SU-DHL-6 (cell line): ENCODE results near the gene TMEM87B.

Source experiments
- CTCF ChIP-seq: fragments of 200-600 bp; sonication (generic); IDR thresholded peaks from one replicate; pipeline ENCODE4 v1.5.1; 2017; ENCODE audit warnings: antibody characterized with exemption, mild to moderate bottlenecking, low read length, moderate library complexity; ENCODE audit not compliant: insufficient read depth, poor library complexity, severe bottlenecking
- EZH2phosphoT487 ChIP-seq: fragments of 200-600 bp; sonication (generic), shearing (Covaris generic); conservative IDR thresholded peaks from 2 replicates; pipeline ENCODE4 v1.6.1; 2018; ENCODE audit warnings: mild to moderate bottlenecking, antibody characterized with exemption, low read length, moderate library complexity, mixed read lengths

- TF ChIP-seq CTCF (no peak), EZH2phosphoT487 (no peak)
Observed at GRCh38 chr2:112012556-112012955, 42.5 kb upstream of the TMEM87B start.
